ENCODE results near the gene OOSP4A. TPM values are rescaled to one million over a fixed set of nuclear protein-coding genes. Genes with fewer than 3 reads are reported as not detected.

Gene OOSP4A
- total RNA-seq, 2 experiments from 2014 or later, result not detected

- ATAC-seq (ENCODE audit: poor library complexity), result no peak
- peaks cover 15 to 42% of the 10 kb centered on the region in 2 experiments for H3K9me3 ChIP-seq (ENCODE audit: control insufficient read depth in 1 of 2, insufficient read depth in 1 of 2, low read length in 2 of 2)
- no peak for TF ChIP-seq CTCF (IDR thresholded peaks at IDR 0.05)
- Mint-ChIP-seq H3K4me3 (no peak overlapping the region), H3K27me3 (peaks cover 4% of the 10 kb centered on the region), H3K9me3 (peaks cover 27% of the 10 kb centered on the region), H3K4me1 (ENCODE audit: low read depth) (no peaks in the 10 kb centered on the region), H3K27ac (no peak overlapping the region), H3K36me3 (ENCODE audit: low read depth) (peaks cover 34% of the 10 kb centered on the region)
- intact Hi-C loops (cut with DNase I, micrococcal nuclease), result loop anchor here in 1 of 2 experiments (10.0 kb wide), 1 partner anchor 61 kb away; no protein-coding TSS in a partner anchor
- no peaks in the 10 kb centered on the region for H3K4me1 ChIP-seq (ENCODE audit: insufficient read depth, low read length)
- peak in 1 of 14 experiments; percentile 2 for DNase-seq
- no peak overlapping the region for H3K4me3 ChIP-seq (ENCODE audit: low read length)
- POLR2A ChIA-PET, result no interaction called here
- H3K27me3 ChIP-seq (ENCODE audit: control insufficient read depth in 1 of 2, insufficient read depth in 2 of 2, low read length in 2 of 2), result no peaks in the 10 kb centered on the region
- CTCF ChIA-PET, result no interaction called here
- H3K27ac ChIP-seq (ENCODE audit: low read depth in 1 of 2, low read length in 2 of 2), result no peak overlapping the region
- no peaks in the 10 kb centered on the region for H3K36me3 ChIP-seq (ENCODE audit: insufficient read depth, low read length)
Observed at GRCh38 chr11:59923813-59924212, 40.0 kb upstream of the OOSP4A start.

DNA sequence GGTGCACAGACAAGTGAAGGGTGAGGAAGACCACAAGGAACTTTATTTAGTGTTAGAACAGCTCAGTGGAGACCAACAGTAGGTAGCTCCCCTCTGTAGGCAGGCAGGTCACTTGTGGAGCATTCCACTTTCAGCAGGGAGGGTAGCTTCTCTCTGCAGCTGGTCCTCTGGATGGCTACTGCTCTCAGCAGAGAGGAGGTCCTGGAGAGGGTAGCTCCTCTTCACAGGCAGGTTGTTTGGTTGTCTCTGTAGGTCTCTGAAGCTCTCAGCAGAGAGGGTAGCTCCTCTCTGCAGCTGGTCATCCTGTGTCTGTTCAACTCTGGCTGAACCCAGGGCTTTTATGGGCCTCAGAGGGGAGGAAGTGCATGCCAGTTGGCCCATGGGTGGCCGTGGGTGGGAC, 32.1 kb upstream of the OOSP4A start:
- Histone ChIP-seq H3K4me3 (ENCODE audit: low read length) (no peak overlapping the region), H3K27me3 (ENCODE audit: control insufficient read depth in 1 of 2, insufficient read depth in 2 of 2, low read length in 2 of 2) (no peaks in the 10 kb centered on the region), H3K36me3 (ENCODE audit: insufficient read depth, low read length) (no peaks in the 10 kb centered on the region), H3K4me1 (ENCODE audit: insufficient read depth, low read length) (no peaks in the 10 kb centered on the region), H3K27ac (ENCODE audit: low read depth in 1 of 2, low read length in 2 of 2) (no peak overlapping the region), H3K9me3 (ENCODE audit: control insufficient read depth in 1 of 2, insufficient read depth in 1 of 2, low read length in 2 of 2) (peaks cover 0 to 12% of the 10 kb centered on the region in 2 experiments)
- intact Hi-C loops (cut with DNase I, micrococcal nuclease), result no loop called here
- no peak for TF ChIP-seq CTCF (IDR thresholded peaks at IDR 0.05)
- ATAC-seq (ENCODE audit: poor library complexity), result no peak
- ChIA-PET POLR2A (no interaction called here), CTCF (no interaction called here)
- H3K4me1 Mint-ChIP-seq (ENCODE audit: low read depth), result no peaks in the 10 kb centered on the region
- peaks cover 8% of the 10 kb centered on the region for H3K27me3 Mint-ChIP-seq
- no peak overlapping the region for H3K4me3 Mint-ChIP-seq
- H3K36me3 Mint-ChIP-seq (ENCODE audit: low read depth), result peaks cover 5% of the 10 kb centered on the region
- no peak for DNase-seq
- H3K27ac Mint-ChIP-seq, result no peak overlapping the region
- H3K9me3 Mint-ChIP-seq, result peaks cover 18% of the 10 kb centered on the region

- no peak for ATAC-seq (ENCODE audit: poor library complexity)
- no peak for TF ChIP-seq CTCF (IDR thresholded peaks at IDR 0.05)
- no peak for DNase-seq
- Histone ChIP-seq H3K4me3 (ENCODE audit: low read length) (no peak within 1 kb of the TSS), H3K27me3 (ENCODE audit: control insufficient read depth in 1 of 2, insufficient read depth in 2 of 2, low read length in 2 of 2) (no peaks in the 10 kb centered on the region), H3K36me3 (ENCODE audit: insufficient read depth, low read length) (no peaks in the 10 kb centered on the region), H3K27ac (ENCODE audit: low read depth in 1 of 2, low read length in 2 of 2) (no peak within 1 kb of the TSS), H3K9me3 (ENCODE audit: control insufficient read depth in 1 of 2, insufficient read depth in 1 of 2, low read length in 2 of 2) (no peaks in the 10 kb centered on the region), H3K4me1 (ENCODE audit: insufficient read depth, low read length) (no peaks in the 10 kb centered on the region)
- H3K27me3 Mint-ChIP-seq, result peaks cover 17% of the 10 kb centered on the region
- CTCF ChIA-PET, result no interaction called here
- H3K27ac Mint-ChIP-seq, result no peak within 1 kb of the TSS
- no peak within 1 kb of the TSS for H3K4me3 Mint-ChIP-seq
- no peaks in the 10 kb centered on the region for H3K9me3 Mint-ChIP-seq
- POLR2A ChIA-PET, result no interaction called here
- H3K4me1 Mint-ChIP-seq (ENCODE audit: low read depth), result no peaks in the 10 kb centered on the region
- intact Hi-C loops (cut with DNase I, micrococcal nuclease), result no loop called here
- H3K36me3 Mint-ChIP-seq (ENCODE audit: low read depth), result no peaks in the 10 kb centered on the region
Observed at GRCh38 chr11:59938132-59938531, 25.7 kb upstream of the OOSP4A start, which contains the start of gene OOSP1. Gene OOSP1 (plus strand): TSS chr11:59938432. CDS start chr11:59938455, 23 bp downstream.
